GM23338 (cell line): ENCODE measurements around the gene ASL.

ENCODE experiments used
- NANOG ChIP-seq: IDR thresholded peaks from 2 replicates; pipeline ENCODE4 v1.6.1; 2016; ENCODE audit warnings: antibody characterized with exemption, borderline replicate concordance
- POLR2AphosphoS5 ChIP-seq: IDR thresholded peaks from 2 replicates; pipeline ENCODE4 v1.6.1; 2016; ENCODE audit warnings: antibody characterized with exemption, low read depth
- TF ChIP-seq, protein P1 (sequence below), 2 experiments: fragments of 200-600 bp in 1 of 2; sonication (generic) in 1 of 2; conservative IDR thresholded peaks; 2 replicates each; pipeline versions ENCODE4 v1.5.1 to v1.6.1; 2016 to 2017; ENCODE audit warnings: antibody characterized with exemption in 2 of 2, low read depth in 2 of 2, mild to moderate bottlenecking in 2 of 2, moderate library complexity in 1 of 2

DNA sequence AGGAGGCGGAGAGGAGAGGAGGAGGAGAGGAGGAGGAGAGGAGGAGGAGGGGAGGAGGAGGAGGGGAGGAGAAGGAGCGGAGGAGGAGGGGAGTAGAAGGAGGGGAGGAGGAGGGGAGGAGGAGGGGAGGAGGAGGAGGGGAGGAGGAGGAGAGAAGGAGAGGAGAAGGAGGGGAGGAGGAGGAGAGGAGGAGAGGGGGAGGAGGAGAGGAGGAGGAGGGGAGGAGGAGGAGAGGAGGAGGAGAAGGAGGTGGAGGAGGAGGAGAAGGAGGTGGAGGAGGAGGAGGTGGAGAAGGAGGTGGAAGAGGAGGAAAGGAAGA lies 23.6 kb downstream of the ASL start:
- TF ChIP-seq NANOG, result no peak
- no peak for TF ChIP-seq POLR2AphosphoS5
- TF ChIP-seq, protein P1, sequence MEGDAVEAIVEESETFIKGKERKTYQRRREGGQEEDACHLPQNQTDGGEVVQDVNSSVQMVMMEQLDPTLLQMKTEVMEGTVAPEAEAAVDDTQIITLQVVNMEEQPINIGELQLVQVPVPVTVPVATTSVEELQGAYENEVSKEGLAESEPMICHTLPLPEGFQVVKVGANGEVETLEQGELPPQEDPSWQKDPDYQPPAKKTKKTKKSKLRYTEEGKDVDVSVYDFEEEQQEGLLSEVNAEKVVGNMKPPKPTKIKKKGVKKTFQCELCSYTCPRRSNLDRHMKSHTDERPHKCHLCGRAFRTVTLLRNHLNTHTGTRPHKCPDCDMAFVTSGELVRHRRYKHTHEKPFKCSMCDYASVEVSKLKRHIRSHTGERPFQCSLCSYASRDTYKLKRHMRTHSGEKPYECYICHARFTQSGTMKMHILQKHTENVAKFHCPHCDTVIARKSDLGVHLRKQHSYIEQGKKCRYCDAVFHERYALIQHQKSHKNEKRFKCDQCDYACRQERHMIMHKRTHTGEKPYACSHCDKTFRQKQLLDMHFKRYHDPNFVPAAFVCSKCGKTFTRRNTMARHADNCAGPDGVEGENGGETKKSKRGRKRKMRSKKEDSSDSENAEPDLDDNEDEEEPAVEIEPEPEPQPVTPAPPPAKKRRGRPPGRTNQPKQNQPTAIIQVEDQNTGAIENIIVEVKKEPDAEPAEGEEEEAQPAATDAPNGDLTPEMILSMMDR (conservative IDR thresholded peaks at IDR 0.05; ENCODE audit: low read depth in 2 of 2), result no peak
